ENCODE data around the gene SIAH3. TPM values are rescaled to one million over a fixed set of nuclear protein-coding genes. Genes with fewer than 3 reads are reported as not detected.

Gene SIAH3
- total RNA-seq, 1 experiment from 2014 or later: not detected

- Mint-ChIP-seq H3K9me3 (no peaks in the 10 kb centered on the region), H3K4me1 (peaks cover 48 to 49% of the 10 kb centered on the region in 2 experiments), H3K27me3 (ENCODE audit: low read depth) (no peaks in the 10 kb centered on the region), H3K4me3 (no peak overlapping the region), H3K27ac (no peak overlapping the region), H3K36me3 (ENCODE audit: insufficient read depth in 1 of 3, low read depth in 3 of 3) (no peaks in the 10 kb centered on the region)
- Histone ChIP-seq H2AFZ (ENCODE audit: low read length) (no peak overlapping the region), H3K18ac (ENCODE audit: insufficient read length, low read depth, low read length) (no peak overlapping the region), H3K79me2 (ENCODE audit: insufficient read depth, low read length) (no peaks in the 10 kb centered on the region), H3K4me2 (ENCODE audit: insufficient read depth, insufficient read length, low read length) (no peak overlapping the region), H2BK120ac (ENCODE audit: low read depth, low read length, poor library complexity, severe bottlenecking) (no peak overlapping the region), H3K4ac (ENCODE audit: low read depth, low read length) (no peak overlapping the region), H2BK12ac (ENCODE audit: insufficient read length, low read depth, low read length) (no peak overlapping the region), H3K9me3 (ENCODE audit: control insufficient read depth, low read depth, low read length) (no peaks in the 10 kb centered on the region), H3K9ac (ENCODE audit: extremely low read depth, insufficient read length, low read length) (no peak overlapping the region), H3K56ac (ENCODE audit: insufficient read length, low read depth, low read length) (no peak overlapping the region), H4K8ac (replicated peaks; ENCODE audit: insufficient read length, low read depth, low read length) (no peak overlapping the region), H2BK15ac (ENCODE audit: low read depth, low read length) (no peak overlapping the region), H3K79me1 (ENCODE audit: insufficient read depth, low read depth, low read length, poor library complexity, severe bottlenecking) (no peaks in the 10 kb centered on the region), H2BK20ac (ENCODE audit: low read depth, low read length, poor library complexity, severe bottlenecking) (no peak overlapping the region), H3T11ph (ENCODE audit: low read length) (peak overlapping the region; percentile 19), H2AK5ac (ENCODE audit: insufficient read length, low read length) (no peak overlapping the region), H3K27me3 (ENCODE audit: insufficient read depth, low read length) (no peaks in the 10 kb centered on the region), H3K23ac (ENCODE audit: insufficient read length, low read depth, low read length) (no peak overlapping the region), H3K27ac (ENCODE audit: insufficient read length, low read depth, low read length) (no peak overlapping the region), H2BK5ac (ENCODE audit: insufficient read length, low read length) (no peak overlapping the region), H3K23me2 (ENCODE audit: insufficient read length, low read depth, low read length, poor library complexity, severe bottlenecking) (peaks cover 3% of the 10 kb centered on the region), H3K14ac (ENCODE audit: insufficient read depth, low read length) (no peak overlapping the region), H4K5ac (ENCODE audit: insufficient read length, low read depth, low read length) (no peak overlapping the region), H3K4me1 (ENCODE audit: insufficient read depth, low read length) (peaks cover 11% of the 10 kb centered on the region; the same call in 1 of the 2 replicates), H4K91ac (ENCODE audit: insufficient read length, low read depth, low read length) (no peak overlapping the region), H4K20me1 (ENCODE audit: control insufficient read depth, insufficient read depth, insufficient read length) (no peaks in the 10 kb centered on the region)
- no peak for DNase-seq
- WGBS (ENCODE audit: extremely low coverage, insufficient read length, low lambda C conversion rate): no CpG with 5 or more reads among the region's 5 CpGs
- TF ChIP-seq CTCF (conservative IDR thresholded peaks at IDR 0.05): no peak
These were observed 74.8 kb downstream of the SIAH3 start for GRCh38 chr13:45776748-45777147.
